IPS-18a (cell line): Measurements from ENCODE around the gene CBFB.
A peak's percentile ranks its signal among the peaks of the same experiment; 100 is the strongest.

Experiments used
- H3K27ac ChIP-seq: one replicate; pipeline ENCODE4 v1.5.1; 2013; ENCODE audit warnings: low read length
- H3K27me3 ChIP-seq: one replicate; pipeline ENCODE4 v1.6.1; 2013; ENCODE audit warnings: mild to moderate bottlenecking, low read length; ENCODE audit not compliant: control insufficient read depth, insufficient read depth
- H3K36me3 ChIP-seq: one replicate; pipeline ENCODE4 v1.6.1; 2013; ENCODE audit warnings: low read depth, low read length; ENCODE audit not compliant: control insufficient read depth
- H3K4me1 ChIP-seq: one replicate; pipeline ENCODE4 v1.6.1; 2013; ENCODE audit warnings: low read depth, low read length; ENCODE audit not compliant: control insufficient read depth
- H3K4me3 ChIP-seq: one replicate; pipeline ENCODE4 v1.5.1; 2013; ENCODE audit warnings: low read length
- H3K9ac ChIP-seq: one replicate; pipeline ENCODE4 v1.6.1; 2013; ENCODE audit warnings: mild to moderate bottlenecking, low read length, moderate library complexity
- H3K9me3 ChIP-seq: one replicate; pipeline ENCODE4 v1.6.1; 2013; ENCODE audit warnings: low read depth, low read length; ENCODE audit not compliant: control insufficient read depth

The CBFB gene

GRCh38 chr16:67104845-67105244 lies 75.9 kb downstream of the CBFB start:
- H3K27me3 ChIP-seq: peaks cover 8% of the 10 kb centered on the region
- no peaks in the 10 kb centered on the region for H3K4me1 ChIP-seq
- H3K9me3 ChIP-seq: no peaks in the 10 kb centered on the region
- H3K27ac ChIP-seq: no peak overlapping the region
- H3K36me3 ChIP-seq: no peaks in the 10 kb centered on the region
- H3K9ac ChIP-seq: no peak overlapping the region
- no peak overlapping the region for H3K4me3 ChIP-seq

GRCh38 chr16:67105246-67105645 lies 76.3 kb downstream of the CBFB start:
- H3K4me3 ChIP-seq: no peak overlapping the region
- no peaks in the 10 kb centered on the region for H3K4me1 ChIP-seq
- no peaks in the 10 kb centered on the region for H3K36me3 ChIP-seq
- no peaks in the 10 kb centered on the region for H3K9me3 ChIP-seq
- H3K27ac ChIP-seq: no peak overlapping the region
- peaks cover 8% of the 10 kb centered on the region for H3K27me3 ChIP-seq
- H3K9ac ChIP-seq: no peak overlapping the region

- no peak overlapping the region for H3K27ac ChIP-seq
- no peaks in the 10 kb centered on the region for H3K36me3 ChIP-seq
- no peaks in the 10 kb centered on the region for H3K9me3 ChIP-seq
- H3K4me3 ChIP-seq: no peak overlapping the region
- H3K9ac ChIP-seq: no peak overlapping the region
- H3K27me3 ChIP-seq: peaks cover 8% of the 10 kb centered on the region
- H3K4me1 ChIP-seq: no peaks in the 10 kb centered on the region
These were observed 76.9 kb downstream of the CBFB start for GRCh38 chr16:67105881-67106280.

GRCh38 chr16:67108489-67108888 lies 79.5 kb downstream of the CBFB start:
- H3K27ac ChIP-seq: no peak overlapping the region
- no peaks in the 10 kb centered on the region for H3K9me3 ChIP-seq
- H3K4me1 ChIP-seq: no peaks in the 10 kb centered on the region
- no peak overlapping the region for H3K9ac ChIP-seq
- H3K27me3 ChIP-seq: peaks cover 8% of the 10 kb centered on the region
- no peaks in the 10 kb centered on the region for H3K36me3 ChIP-seq
- peak overlapping the region; percentile 98 for H3K4me3 ChIP-seq

GRCh38 chr16:67108931-67109406 lies 80.0 kb downstream of the CBFB start:
- H3K9ac ChIP-seq: peak overlapping the region; percentile 26
- H3K27ac ChIP-seq: no peak overlapping the region
- no peaks in the 10 kb centered on the region for H3K4me1 ChIP-seq
- no peaks in the 10 kb centered on the region for H3K36me3 ChIP-seq
- peaks cover 8% of the 10 kb centered on the region for H3K27me3 ChIP-seq
- no peaks in the 10 kb centered on the region for H3K9me3 ChIP-seq
- peak overlapping the region; percentile 98 for H3K4me3 ChIP-seq

GRCh38 chr16:67109407-67110135 lies 80.6 kb downstream of the CBFB start, which contains the start of gene PHAF1:
TSS of gene PHAF1 (plus strand) at chr16:67109941. CDS start at chr16:67110176, 235 bp downstream.
- Histone ChIP-seq H3K27ac (no peak within 1 kb of the TSS), H3K4me3 (peak within 1 kb of the TSS; percentile 98), H3K27me3 (peaks cover 8% of the 10 kb centered on the region), H3K9me3 (no peaks in the 10 kb centered on the region), H3K9ac (peak within 1 kb of the TSS; percentile 66), H3K4me1 (no peaks in the 10 kb centered on the region), H3K36me3 (no peaks in the 10 kb centered on the region)

GRCh38 chr16:67111951-67112444 lies 83.0 kb downstream of the CBFB start:
- no peaks in the 10 kb centered on the region for H3K36me3 ChIP-seq
- no peaks in the 10 kb centered on the region for H3K9me3 ChIP-seq
- peaks cover 8% of the 10 kb centered on the region for H3K27me3 ChIP-seq
- H3K4me3 ChIP-seq: no peak overlapping the region
- no peak overlapping the region for H3K9ac ChIP-seq
- no peak overlapping the region for H3K27ac ChIP-seq
- H3K4me1 ChIP-seq: no peaks in the 10 kb centered on the region

GRCh38 chr16:67112591-67113399 lies 83.8 kb downstream of the CBFB start:
- Histone ChIP-seq H3K9me3 (no peaks in the 10 kb centered on the region), H3K4me3 (no peak overlapping the region), H3K27me3 (peaks cover 8% of the 10 kb centered on the region), H3K27ac (no peak overlapping the region), H3K4me1 (no peaks in the 10 kb centered on the region), H3K36me3 (no peaks in the 10 kb centered on the region), H3K9ac (no peak overlapping the region)

- Histone ChIP-seq H3K27me3 (no peaks in the 10 kb centered on the region), H3K27ac (no peak overlapping the region), H3K36me3 (no peaks in the 10 kb centered on the region), H3K9me3 (no peaks in the 10 kb centered on the region), H3K9ac (no peak overlapping the region), H3K4me3 (no peak overlapping the region), H3K4me1 (no peaks in the 10 kb centered on the region)
These were observed 85.8 kb downstream of the CBFB start for GRCh38 chr16:67114793-67115192.

GRCh38 chr16:67115639-67116038 lies 86.7 kb downstream of the CBFB start:
- Histone ChIP-seq H3K9me3 (no peaks in the 10 kb centered on the region), H3K4me1 (no peaks in the 10 kb centered on the region), H3K36me3 (peaks cover 1% of the 10 kb centered on the region), H3K4me3 (no peak overlapping the region), H3K27ac (no peak overlapping the region), H3K9ac (no peak overlapping the region), H3K27me3 (no peaks in the 10 kb centered on the region)

- Histone ChIP-seq H3K36me3 (peaks cover 5% of the 10 kb centered on the region), H3K4me1 (no peaks in the 10 kb centered on the region), H3K9me3 (no peaks in the 10 kb centered on the region), H3K4me3 (no peak overlapping the region), H3K9ac (no peak overlapping the region), H3K27me3 (no peaks in the 10 kb centered on the region), H3K27ac (no peak overlapping the region)
These were observed 87.7 kb downstream of the CBFB start for GRCh38 chr16:67116388-67117311.
